ENCODE results near the gene DHRSX.
"Not testable (repeated sequence)": the region's sequence is repeated elsewhere in the genome, so short reads cannot be mapped to it uniquely, and the experiment has no call there.

Gene DHRSX

DNA sequence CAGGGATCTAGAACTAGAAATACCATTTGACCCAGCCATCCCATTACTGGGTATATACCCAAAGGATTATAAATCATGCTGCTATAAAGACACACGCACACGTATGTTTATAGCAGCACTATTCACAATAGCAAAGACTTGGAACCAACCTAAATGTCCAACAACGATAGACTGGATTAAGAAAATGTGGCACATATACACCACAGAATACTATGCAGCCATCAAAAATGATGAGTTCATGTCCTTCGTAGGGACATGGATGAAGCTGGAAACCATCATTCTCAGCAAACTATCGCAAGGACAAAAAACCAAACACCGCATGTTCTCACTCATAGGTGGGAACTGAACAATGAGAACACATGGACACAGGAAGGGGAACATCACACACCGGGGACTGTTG, 81.4 kb downstream of the DHRSX start:
- not testable (repeated sequence) for DNase-seq

DNA sequence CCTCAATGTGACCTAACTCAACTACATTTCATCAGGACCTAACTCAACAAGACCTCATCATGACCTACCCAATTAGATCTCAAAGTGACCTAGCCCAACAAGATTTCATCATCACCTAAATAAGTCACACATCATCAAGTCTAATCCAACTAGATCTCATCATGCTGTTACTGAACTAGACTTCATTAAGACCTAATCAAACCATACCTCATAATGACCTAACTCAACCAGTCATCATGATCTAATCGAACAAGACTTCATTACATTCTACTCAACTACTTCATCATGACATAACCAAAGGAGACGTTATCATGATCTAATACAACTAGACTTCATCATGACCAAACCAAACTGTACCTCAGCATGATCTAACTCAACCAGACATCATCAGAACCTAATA, 82.8 kb downstream of the DHRSX start:
- DNase-seq = no peak

DNA sequence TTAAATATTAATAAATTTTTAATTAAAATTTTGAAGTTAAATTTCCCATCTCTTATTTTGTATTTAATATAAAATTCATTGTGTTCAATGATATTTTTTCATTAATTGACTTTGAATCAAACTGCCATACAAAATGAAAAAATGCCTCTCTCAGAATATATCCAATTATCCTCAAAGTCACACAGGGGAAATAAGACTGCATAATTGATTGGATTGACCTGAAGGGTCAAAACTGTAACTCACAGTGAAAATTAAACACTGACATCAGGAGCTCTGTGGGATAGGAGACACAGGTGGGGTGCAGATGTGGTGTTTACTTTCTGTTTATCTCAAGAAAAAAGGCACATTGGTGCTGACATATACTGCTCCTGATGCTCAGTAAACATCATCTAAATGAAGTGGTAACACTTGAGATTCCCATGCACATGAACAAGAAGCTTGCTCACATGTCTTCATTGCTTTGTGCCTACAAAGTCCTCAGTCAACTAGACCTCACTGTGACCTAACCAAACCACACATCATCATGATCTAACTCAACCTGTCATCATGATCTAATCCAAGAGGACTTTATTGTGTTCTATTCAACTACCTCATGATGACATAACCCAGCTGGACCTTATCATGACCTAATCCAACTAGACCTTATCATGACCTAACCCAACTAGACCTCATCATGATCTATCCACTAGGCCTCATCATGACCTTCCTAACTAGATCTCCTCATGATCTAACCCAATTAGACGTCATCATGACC, 83.7 kb downstream of the DHRSX start:
- DNase-seq = no peak

DNA sequence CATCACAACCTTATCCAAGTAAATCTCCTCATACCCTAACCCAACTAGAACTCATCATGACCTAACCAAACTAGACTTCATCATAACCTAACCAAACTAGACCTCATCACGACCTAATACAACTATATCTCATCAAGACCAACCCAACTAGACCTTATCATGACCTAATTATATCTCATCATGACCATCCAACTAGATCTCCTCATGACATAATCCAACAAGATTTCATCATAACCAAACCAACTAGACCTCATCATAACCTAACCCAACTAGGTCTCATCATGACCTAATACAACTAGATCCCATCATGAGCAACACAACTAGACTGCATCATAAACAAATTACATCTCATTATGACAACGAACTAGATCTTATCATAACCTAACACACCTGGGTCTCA, 86.4 kb downstream of the DHRSX start:
- no peak for DNase-seq

DNA sequence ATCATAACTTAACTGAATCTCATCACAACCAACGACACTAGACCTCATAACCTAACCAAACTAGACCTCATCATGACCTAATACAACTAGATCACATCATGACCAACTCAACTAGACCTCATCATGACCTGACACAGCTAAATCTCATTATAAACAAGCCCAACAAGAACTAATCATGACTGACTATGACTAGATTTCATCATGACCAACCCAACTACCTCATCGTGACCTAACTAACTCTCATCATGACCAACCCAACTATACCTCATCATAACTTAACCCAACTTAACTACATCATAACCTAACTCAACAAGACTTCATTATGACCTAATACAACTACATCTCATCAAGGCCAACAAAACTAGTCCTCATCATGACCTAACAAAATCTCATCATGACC, 86.8 kb downstream of the DHRSX start:
- no peak for DNase-seq

DNA sequence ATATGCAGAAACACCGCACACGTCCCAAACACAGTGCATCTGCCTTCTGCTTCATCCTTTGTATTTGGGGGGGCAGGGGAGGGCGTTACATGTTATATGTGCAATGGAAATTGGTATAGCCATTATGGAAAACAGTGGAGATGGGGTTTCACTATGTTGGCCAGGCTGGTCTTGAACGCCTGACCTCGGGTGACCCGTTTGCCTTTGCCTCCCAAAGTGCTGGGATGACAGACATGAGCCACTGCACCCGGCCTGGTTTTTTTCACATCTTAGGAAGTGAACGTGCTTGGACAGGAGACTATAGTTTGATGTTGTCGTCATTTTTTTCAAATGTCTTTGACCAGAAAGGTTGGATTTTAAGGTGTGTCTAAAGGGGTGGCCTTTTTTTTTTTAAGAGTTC, 88.6 kb downstream of the DHRSX start:
- no peak for DNase-seq

DNA sequence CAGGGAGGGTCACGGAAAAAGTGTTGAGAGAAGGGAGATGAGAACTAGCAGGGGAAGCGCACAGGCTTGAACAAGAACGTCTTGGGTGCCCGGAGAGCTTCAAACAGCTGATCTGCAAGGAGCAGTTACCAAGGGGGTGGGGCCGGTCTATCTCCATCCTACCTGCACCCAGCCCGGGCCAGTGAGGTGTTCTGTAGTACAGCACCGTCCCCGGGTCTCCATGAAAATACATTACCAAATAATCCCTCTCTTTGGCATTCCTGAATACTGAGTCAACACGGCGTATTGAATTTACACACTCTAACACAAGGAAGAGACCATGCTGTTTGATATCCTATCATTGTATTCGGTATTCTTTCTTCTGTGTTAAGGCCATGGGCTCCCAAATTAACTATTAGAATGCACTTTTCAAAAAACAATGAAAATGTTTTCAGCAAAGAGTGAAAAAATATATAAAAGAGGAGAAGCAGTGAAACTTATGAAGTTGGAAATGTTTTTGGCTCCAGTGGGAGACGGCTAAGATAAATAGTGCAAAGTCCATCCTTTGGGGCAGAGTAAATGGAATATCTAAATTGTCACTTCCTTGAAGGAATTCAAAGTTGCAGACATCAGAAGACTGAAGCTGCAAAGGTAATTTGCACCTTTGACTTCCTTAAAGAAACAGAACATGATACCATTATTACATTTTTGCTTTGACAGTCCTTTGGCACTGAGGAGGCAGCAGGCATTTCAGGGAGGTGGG, 90.3 kb downstream of the DHRSX start:
- no peak for DNase-seq

DNA sequence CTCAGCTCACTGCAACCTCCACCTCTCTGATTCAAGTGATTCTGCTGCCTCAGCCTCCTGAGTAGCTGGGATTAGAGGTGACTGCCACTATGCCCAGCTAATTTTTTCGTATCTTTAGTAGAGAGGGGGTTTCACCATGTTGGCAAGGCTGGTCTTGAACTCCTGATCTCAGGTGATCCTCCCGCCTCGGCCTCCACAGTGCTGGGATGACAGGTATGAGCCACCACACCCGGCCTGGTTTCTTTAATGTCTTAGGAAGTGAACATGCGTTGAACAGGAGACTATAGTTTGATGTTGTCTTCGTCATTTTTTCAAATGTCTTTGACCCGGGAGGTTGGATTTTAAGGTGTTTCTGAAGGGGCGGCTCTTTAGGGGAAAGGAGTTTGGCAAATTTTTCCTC, 91.0 kb downstream of the DHRSX start:
- no peak for DNase-seq

DNA sequence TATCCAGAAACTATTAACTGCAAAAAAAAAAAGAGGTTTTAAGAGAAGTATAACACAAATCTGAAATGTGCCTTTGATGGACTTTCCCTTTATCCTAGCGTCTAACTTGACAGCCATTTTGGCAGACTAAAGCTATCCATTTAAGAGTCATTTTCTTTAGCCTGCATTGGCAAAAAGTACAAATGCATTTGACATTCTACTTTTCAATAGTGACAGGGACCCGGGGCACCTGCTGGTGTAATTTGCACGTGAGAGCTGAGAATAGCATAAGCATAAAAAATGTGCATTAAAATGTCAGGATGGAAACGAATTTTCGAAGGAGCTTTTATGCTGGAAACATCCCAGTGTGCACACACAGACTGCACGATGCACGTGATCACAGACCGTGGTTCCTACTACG, 91.9 kb downstream of the DHRSX start:
- no peak for DNase-seq

DNA sequence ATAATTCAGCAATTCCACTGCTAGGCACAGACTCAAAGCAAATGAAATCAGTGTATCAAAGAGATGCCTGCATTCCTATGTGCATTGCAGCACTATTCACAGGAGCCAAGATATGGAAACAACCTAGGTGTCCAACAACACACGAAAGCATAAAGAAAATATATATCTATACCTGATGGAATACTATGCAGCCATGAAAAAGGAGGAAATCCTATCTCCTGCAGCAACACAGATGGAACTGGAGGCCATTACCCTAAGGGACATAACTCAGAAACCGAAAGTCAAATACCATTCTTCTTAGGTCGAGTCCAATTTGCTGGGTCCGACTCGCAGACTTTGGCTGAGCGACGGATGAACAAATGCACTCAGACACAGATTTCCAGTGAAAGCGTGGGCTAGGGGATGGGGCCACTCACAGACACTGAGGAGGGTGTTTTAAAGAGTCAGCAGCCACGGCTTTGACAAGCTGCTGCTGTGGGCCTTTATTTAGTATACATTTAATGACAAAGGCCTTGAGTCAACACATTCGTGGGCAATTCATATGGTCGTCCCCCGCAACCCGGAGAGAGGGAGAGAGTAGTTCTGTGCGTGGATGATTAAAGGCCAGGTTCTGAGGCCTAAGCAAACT, 93.8 kb downstream of the DHRSX start:
- no peak for DNase-seq

DNA sequence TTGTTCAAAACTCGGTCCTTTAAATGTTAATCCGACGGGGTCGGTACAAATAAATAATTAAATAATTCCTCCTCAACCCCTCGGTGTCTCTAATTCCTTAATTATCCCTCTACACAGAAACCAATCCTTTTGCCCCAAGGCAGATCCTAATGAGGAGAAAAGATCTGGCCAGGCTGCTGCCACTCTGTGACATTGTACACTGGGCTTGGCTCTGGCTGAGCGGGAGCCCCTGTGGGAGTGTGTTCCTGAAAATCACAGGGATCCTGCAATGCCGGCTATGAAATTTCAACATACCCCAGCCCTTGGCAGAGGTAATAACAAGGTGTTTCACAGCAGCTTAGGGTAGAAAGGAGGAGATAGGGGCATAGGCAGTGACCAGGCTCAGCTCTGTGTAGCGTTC, 96.0 kb downstream of the DHRSX start:
- DNase-seq = no peak

DNA sequence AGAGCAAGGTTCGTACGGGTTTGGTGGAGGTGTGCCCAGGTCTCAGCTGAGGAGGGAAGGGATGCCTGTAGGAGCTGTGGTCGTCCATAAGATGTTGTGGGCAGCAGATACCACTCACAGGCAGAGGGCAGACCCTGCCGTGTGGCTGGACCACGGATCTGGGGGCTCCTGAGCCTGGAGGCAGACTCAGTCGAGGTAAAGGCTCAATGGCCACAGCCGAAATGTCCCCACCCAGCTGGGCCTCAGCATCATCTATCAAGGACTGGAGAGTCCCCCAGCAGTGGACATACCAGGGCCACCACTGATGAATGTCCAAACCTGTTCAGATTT, 98.5 kb downstream of the DHRSX start:
- no peak for DNase-seq

DNA sequence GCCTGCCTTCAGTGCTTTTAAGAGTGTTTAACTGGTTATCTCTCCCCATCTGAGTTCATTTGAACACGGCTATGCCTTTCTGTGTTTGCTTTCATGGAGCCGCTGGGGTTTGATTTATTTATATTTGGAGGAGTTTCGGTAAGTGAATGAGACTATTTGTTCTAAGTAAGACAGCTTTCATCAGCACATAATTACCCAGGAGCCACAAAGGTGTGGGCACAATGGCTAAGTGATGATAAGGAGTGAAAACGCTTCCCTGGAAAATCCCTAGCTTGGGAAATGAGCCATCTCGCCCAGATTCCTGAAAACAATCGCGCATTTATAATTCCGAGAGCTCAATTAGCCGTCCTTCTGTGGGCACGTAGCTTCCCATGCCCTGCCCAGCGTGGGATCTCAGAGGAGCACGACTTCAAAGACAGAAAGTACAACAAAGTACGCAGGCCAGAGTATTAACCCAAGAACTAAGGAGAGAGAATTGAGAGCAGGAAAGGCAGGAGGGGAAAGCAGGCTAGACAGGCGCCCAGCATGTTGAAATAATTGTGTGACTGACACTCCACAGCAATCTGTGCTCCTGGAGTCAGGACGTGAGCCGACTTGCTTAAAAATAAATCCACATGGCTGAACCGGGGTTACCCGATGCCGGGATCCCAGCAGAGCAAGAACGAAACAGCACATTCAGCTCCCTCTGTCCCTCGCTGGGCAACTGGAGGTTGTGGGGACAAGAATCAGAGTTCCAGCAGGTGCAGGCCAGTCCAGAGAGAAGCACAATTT, 99.0 kb downstream of the DHRSX start:
- no peak for DNase-seq

DNA sequence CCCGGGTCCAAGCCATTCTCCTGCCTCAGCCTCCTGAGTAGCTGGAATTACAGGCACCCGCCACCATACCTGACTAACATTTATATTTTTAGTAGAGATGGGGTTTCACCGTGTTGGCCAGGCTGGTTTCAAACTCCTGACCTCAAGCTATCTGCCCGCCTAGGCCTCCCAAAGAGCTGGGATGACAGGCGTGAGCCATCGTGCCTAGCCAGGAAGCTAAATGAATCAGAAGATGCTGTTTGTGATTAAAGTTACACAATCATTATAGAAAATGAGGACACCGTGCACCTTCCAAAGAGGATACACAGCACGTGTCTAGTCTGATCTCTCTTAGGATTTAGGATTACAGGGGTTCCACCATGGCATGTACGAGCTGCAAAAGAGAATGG, 99.6 kb downstream of the DHRSX start:
- no peak for DNase-seq

DNA sequence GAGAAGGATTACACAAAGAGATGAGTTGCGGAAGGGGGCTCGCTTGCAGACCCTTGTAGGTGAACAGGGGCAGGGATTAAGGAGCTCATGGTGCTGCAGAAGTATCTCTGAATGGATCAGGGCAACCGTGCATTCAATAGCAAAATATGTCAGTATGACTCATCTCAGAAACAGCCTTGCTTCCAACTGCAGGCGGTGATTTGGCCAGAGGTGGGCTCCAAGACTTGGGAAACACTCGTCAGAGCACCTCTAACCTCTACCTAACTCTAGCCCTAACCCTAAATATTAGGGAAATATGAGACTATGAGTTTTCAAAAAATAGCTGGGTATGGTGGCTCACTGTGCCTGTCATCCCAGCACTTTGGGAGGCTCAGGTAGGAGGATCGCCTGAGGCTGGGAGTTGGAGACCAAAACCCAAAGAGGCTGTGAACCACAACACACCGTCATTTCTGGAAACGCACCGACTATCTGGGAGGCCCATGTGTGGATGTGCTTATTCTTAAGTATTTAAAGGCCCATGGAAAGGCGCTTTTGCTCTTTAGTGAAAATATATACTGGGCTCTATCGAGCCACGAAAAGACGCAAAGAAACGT, 102.6 kb downstream of the DHRSX start:
- no peak for DNase-seq

DNA sequence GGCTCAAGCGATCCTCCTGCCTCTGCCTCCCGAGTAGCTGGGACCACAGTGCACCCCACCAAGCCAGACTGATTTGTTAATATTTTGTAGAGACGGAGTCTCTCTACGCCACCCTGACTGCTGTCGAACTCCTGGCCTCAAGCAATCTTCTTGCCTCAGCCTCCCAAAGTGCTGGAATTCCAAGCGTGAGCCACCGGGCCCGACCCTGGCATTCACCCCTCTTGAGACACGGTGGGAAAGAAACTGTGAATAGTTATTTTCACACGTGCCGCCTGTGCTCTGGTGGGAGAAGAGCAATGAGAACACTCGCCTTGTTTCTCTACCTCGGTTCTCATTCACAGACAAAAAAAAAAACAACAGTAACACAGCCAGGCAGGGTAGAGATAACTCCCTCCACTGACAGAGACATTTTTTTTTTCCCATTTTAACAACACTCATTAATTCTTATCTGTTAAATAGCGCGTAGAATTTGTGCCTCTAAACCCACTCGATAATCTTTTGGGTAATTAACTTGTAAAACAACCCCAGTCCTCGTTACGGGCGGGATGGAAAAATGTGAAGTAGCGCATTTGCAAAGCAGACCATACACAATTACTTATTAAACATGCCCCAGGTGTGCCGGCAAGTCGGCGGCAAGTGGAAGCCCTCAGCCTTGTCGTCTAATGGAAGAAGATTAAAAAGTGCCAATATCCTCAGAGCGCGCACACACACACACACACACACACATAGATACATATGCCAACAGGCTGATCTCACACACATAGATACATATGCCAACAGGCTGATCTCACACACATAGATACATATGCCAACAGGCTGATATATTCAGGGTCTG, 103.3 kb downstream of the DHRSX start:
- DNase-seq = no peak

DNA sequence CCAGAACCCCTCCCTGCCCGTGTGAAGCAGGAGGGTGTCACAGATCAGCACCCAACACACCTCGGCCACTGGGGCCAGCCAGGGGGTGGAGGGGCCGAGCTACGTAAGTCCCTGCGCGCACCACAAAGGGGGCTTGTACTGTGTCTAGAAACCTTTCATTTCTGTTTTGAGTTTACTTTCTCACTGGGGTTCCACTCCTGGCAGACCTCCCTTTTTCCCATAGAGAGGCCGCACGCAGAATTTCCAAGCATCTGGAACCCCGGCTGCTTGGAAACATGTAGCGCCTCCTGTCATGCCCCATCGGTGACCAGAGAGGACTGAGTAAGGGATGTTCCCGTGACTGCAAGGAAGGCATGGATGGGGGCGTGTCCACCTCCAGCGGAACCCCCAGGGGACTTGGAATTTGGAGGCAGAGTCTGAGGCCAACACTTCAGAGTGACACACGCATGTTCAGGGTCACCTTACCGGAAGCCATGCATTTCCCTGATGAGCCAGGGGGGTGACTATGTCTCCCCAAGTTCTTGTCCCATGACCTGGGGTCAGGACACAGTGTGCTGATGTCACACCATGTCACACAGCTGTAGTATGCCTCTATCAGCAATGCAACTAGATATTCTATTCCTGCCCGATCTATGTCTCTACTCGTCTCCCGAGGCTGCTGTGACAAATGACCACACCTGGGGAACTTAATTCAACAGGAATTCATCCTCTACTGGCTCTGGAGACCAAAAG, 105.3 kb downstream of the DHRSX start:
- DNase-seq = no peak

DNA sequence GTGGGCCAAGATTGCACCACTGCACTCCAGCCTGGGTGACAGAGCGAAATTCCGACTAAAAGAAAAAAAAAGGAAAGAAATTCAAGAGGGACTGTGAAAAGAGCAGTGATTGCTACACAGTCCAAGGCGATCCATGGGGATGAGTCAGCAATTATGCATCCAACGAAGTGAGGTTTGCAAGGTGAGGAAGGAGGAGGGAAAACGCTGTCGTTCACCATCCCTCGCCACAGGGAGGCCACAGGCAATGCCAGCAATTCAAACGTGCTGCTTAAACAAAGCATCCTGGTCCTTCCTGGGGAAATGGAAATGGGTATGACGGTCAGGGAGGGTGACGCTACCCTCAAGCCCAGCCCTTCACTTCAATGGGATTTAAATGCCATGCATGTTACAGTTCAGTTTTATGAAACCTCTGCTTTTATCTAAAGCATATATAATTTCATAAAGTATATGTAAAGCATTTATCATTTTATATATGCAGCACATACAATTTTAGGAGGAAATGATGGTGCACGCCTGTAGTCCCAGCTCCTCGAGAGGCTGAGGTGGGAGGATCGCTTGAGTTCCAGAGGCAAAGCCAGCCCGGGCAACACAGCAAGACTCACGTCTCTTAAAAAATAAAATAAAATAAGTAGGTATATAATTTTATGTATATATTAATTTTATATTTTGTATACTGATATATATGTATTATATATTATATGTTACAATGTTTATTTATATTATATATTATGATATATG, 108.7 kb downstream of the DHRSX start:
- no peak for DNase-seq

DNA sequence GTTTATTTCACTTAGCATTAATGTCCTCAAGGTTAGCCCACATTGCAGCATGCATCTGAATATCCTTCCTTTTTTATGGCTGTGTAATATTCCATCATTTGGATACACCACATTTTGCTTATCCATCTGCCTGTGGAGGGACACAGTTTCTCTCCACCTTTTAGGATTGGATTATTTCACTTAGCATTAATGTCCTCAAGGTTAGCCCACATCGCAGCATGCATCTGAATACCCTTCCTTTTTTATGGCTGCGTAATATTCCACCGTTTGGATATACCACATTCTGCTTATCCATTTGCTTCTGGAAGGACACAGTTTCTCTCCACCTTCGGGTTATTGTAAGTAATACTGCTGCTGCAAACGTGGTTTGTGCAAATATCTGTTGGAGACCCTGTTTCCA, 110.0 kb downstream of the DHRSX start:
- DNase-seq = no peak

DNA sequence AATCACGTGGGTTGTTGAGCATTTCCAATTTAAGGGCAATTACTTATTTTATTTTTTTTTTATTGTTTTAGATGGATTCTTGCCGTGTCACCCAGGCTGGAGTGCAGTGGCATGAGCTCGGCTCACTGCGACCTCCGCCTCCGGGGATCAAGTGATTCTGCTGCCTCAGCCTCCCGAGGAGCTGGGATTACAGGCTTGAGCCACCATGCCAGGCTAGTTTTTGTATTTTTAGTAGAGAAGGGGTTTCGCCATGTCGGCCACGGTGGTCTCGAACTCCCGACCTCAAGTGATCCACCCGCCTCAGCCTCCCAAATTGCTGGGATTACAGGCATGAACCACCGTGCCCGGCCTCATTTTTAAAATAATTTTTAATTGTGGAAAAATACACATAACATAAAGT, 111.0 kb downstream of the DHRSX start:
- not testable (repeated sequence) for DNase-seq

DNA sequence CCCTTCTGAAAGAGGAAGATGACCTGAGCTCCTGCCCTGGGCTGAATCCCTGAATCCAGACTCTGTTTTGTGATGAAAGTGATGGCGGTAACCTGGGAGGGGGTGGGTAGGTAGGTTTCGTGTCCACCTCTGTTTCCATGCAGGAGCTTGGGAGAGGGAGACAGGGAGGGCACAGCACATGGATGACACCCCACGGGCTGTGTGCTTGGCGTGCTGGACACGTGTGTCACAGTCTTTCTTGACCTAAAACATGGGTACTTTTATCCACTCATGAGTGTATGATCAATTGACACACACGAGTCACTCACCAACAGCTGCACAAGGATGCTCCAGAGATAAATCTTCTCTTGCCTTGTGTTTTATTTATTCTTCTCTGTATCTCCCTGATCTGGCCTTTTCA, 111.5 kb downstream of the DHRSX start:
- DNase-seq = no peak

Data from NCI-H510A treated with DMSO at 0.1 percent for 48 hours (cell line).